Suppressor macrophage (primary cell): ENCODE data around the gene SLC26A4.

Experiments
- DNase-seq, 4 experiments: peaks; one replicate each; pipeline ENCODE4 v3.0.0-alpha.2; 2020 to 2022

The SLC26A4 gene

GRCh38 chr7:107697321-107698049, 36.9 kb downstream of the SLC26A4 start:
- no peak for DNase-seq

GRCh38 chr7:107700570-107700969, 39.9 kb downstream of the SLC26A4 start:
- DNase-seq: no peak

- DNase-seq: no peak
Observed at GRCh38 chr7:107701191-107701590, 40.6 kb downstream of the SLC26A4 start.

GRCh38 chr7:107703219-107703618, 42.6 kb downstream of the SLC26A4 start:
- no peak for DNase-seq

GRCh38 chr7:107703872-107704271, 43.2 kb downstream of the SLC26A4 start:
- DNase-seq: no peak

GRCh38 chr7:107708956-107709355, 48.3 kb downstream of the SLC26A4 start:
- DNase-seq: no peak

GRCh38 chr7:107711301-107711700, 50.7 kb downstream of the SLC26A4 start:
- DNase-seq: no peak

- DNase-seq: no peak
Observed at GRCh38 chr7:107712025-107712424, 51.4 kb downstream of the SLC26A4 start.

GRCh38 chr7:107712896-107713295, 52.3 kb downstream of the SLC26A4 start:
- no peak for DNase-seq

GRCh38 chr7:107715531-107715930, 54.9 kb downstream of the SLC26A4 start:
- no peak for DNase-seq

GRCh38 chr7:107718456-107719193, 58.0 kb downstream of the SLC26A4 start:
- DNase-seq: no peak

- no peak for DNase-seq
Observed at GRCh38 chr7:107721286-107721685, 60.7 kb downstream of the SLC26A4 start.

GRCh38 chr7:107723255-107723654, 62.6 kb downstream of the SLC26A4 start:
- DNase-seq: no peak

- peak; percentile 18 to 62 (median 48) for DNase-seq
Observed at GRCh38 chr7:107725138-107725740, 64.6 kb downstream of the SLC26A4 start.

- DNase-seq: no peak
Observed at GRCh38 chr7:107726356-107727130, 65.9 kb downstream of the SLC26A4 start.

- DNase-seq: no peak
Observed at GRCh38 chr7:107728276-107728675, 67.6 kb downstream of the SLC26A4 start.

GRCh38 chr7:107742678-107743566, 82.3 kb downstream of the SLC26A4 start:
- DNase-seq: peak; percentile 48 to 77 (median 74)

GRCh38 chr7:107743567-107744344, 83.1 kb downstream of the SLC26A4 start, which contains the start of gene CBLL1:
Gene CBLL1 (plus strand): TSS chr7:107744142. CDS start chr7:107744164, 22 bp downstream.
- peak; percentile 97 to 99 (median 98) for DNase-seq

GRCh38 chr7:107744345-107744750, 83.7 kb downstream of the SLC26A4 start:
- DNase-seq: peak in 2 of 4 experiments; percentile 49 to 57

GRCh38 chr7:107746006-107746405, 85.4 kb downstream of the SLC26A4 start:
- peak in 2 of 4 experiments; percentile 16 to 20 for DNase-seq

- no peak for DNase-seq
Observed at GRCh38 chr7:107751113-107751512, 90.5 kb downstream of the SLC26A4 start.
